CD4-positive, alpha-beta T cell treated with Interferon alpha-2 for 1 hour (primary cell): Measurements from ENCODE around the gene ATP6V0C.
"Not testable (repeated sequence)": the region's sequence is repeated elsewhere in the genome, so short reads cannot be mapped to it uniquely, and the experiment has no call there.

Source experiments
- DNase-seq, 2 donors: peaks; one replicate each; pipeline ENCODE4 v3.0.0-alpha.2; 2020 to 2022

The ATP6V0C gene

DNA sequence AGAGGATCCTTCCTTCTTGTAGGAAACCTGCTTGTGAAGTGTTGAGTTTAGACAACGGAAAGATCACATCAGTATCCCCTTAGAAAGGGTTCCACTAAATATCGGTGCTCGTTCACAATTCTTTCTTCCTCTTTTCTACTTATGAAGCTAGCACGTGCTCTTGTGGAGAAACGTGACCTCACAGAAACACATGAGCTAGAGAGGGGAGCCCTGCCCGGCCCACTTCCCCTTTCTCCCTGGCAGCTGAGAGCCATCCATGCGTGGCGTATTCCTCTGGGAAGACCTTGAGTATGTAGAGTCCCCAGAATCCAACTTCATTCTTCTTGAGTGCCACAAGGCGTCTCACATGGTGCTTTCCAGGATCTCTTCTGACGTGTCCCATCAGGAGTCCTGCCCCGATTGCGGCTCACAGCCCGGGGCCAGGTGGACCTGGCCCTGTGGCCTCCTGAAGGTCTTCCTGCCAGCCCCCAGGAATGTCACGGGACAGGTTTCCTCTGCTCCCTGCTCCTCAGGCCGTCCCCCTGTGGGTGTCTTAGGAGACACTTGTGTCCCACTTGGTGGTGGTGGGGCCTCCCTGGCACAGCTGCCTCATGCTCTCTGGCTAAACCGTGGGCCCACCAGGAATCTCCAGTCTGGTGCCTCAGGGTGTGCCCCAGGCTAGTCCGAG is 46.5 kb downstream of the ATP6V0C start:
- DNase-seq: peak in 1 of 2 donors; percentile 36

DNA sequence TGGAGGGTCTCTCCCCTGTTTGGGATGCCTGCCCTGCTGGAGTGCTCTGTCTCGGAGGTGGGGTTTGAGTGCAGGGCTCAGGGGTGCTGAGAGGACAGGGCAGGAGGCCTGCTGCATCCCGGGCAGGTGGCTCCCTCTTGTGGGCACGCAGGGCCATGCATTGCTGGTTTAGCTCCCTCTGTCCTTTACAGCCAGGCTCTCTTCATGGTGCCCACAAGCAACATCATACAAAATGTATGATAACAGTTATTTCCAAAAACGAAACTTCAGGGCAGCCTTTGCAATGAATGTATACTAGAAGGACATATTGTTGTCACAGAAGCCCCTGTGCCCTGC is 47.0 kb downstream of the ATP6V0C start:
- DNase-seq: peak; percentile 76

DNA sequence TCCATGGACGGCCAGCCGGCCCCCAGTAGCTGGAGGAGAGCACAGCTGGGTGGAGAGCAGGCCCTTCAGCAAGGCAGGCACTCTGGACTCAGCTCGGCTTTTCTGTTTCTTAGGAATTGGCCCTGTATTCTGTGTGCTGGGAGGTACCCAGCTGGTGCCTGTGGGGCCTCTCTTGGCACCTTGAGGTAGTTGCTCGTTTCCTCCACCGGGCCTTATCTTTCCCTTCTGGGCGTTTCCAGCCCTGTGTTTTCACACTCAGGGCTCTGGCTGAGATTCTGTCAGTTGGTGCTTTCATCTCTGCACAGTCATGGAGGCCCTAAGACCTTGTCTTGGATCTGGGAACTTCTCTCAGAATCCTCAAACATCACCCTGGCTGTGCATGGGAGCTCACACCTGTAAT is 53.8 kb downstream of the ATP6V0C start:
- DNase-seq: not testable (repeated sequence)

GRCh38 chr16:2568573-2568972 is 54.8 kb downstream of the ATP6V0C start:
- not testable (repeated sequence) for DNase-seq
